HG02678 (cell line): ENCODE results near the gene SDR42E2.

ENCODE experiments used
- ATAC-seq: cut with Tn5 transposase; IDR thresholded peaks from one replicate; pipeline ENCODE4 v1.9.1; 2021; ENCODE audit warnings: mild to moderate bottlenecking, moderate library complexity; ENCODE audit not compliant: unreplicated experiment

SDR42E2 gene

DNA sequence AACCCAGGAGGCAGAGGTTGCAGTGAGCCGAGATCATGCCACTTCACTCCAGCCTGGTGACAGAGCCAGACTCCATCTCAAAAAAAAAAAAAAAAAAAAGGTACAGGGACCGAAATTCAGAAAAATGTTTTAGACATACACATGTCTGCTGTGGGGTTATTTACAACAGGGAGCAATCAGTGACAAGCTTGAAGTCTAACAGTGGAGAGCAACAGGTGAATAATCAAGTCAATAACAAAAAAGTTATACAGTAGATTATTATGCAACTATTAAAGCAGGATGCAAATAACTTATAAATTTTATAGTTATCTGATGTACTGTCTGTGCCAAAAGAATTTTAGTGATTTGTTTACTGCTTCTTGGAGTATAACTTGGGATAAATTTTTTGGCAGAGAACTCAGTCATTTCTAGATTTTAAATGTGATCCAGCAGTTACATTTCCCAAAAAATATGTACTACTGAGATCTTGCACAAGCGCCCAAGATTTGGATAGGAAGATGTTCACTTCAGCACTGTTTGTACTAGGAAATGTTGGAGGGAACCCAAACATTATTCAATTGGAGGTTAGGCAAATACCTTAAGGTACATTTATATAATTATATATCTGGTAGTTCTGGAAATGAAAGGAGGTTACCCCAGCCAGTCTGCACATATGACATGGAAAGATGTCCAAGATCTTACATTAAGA lies 77.9 kb downstream of the SDR42E2 start:
- no peak for ATAC-seq
